ENCODE measurements around the gene TRMT61B.
A peak's percentile ranks its signal among the peaks of the same experiment; 100 is the strongest.

TRMT61B gene

DNA sequence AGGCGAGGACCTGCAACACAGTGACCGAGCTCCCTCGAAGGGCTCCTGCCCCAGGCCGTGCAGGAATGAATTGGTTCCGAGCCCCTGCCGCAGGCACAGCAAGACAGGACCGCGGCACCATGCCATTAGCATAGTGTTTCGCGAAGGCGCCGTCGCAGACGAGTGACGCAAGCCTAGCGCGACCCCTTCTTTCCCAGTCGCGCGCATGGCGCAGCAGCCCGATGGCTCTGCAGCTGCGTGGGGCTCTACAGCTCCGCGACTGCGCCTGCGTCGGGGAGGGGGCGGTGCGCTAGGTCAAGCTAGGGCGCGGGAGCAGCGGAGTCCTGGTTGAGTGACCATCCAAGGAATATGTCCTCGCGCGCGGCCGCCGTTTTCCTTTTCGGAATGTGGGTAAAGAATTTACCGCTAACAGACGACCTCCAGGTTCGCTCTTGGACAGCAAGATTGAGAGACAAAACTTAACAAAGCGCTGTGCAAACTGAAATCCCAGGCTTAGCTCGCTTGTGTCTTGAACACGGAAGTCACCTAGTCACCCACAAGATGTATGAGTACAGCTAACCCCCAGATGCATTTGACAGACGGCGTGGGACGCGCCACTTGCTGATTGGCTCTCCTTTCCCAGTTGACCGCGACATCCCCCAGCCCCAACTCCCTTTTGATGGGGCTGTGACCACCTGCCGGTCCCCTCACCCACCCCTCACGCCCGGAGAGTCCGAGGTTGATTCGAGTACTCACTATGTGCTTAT is at the start of gene TRMT61B:
TRMT61B (minus strand) TSS at position 164 of the 746 bp plus-strand sequence; CDS start at position 132, 32 bp downstream.
- peak; percentile 91 to 96 for DNase-seq

DNA sequence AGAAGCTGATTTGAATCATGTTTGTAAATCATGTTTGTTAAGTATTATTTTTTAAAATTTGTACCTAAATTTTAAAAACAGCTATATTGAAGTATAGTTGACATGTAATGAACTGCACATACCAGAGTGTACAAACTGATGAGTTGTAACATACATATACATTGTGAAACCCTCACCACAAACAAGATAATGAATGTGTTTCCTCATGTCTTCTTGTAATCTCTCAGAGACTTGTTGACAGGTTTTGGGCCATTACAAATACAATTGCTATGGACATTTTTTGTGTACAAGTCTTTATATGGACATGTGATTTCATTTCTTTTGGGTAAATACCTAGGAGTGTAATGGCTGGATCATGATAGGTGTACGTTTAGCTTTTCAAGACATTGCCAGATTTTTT is 45.8 kb upstream of the TRMT61B start:
- no peak for DNase-seq

- DNase-seq, result no peak
Observed at GRCh38 chr2:28909655-28910353, 39.7 kb upstream of the TRMT61B start.

GRCh38 chr2:28908172-28908571 is 38.1 kb upstream of the TRMT61B start:
- no peak for DNase-seq

GRCh38 chr2:28906821-28907220 is 36.7 kb upstream of the TRMT61B start:
- DNase-seq, result no peak

- no peak for DNase-seq
Observed at GRCh38 chr2:28906376-28906775, 36.3 kb upstream of the TRMT61B start.

DNA sequence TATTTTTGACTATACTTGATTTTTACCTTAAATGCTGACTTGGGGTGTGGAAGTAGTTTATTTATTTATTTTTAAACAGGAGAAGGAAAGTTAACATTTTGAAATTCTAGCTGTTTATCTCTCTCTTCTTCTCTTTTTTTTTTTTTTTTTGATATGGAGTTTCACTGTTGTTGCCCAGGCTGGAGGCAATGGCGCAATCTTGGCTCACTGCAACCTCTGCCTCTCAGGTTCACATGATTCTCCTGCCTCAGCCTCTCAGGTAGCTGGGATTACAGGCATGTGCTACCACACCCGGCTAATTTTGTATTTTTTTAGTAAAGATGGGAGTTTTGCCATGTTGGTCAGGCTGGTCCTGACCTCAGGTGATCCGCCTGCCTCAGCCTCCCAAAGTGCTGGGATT is 35.4 kb upstream of the TRMT61B start:
- no peak for DNase-seq

DNA sequence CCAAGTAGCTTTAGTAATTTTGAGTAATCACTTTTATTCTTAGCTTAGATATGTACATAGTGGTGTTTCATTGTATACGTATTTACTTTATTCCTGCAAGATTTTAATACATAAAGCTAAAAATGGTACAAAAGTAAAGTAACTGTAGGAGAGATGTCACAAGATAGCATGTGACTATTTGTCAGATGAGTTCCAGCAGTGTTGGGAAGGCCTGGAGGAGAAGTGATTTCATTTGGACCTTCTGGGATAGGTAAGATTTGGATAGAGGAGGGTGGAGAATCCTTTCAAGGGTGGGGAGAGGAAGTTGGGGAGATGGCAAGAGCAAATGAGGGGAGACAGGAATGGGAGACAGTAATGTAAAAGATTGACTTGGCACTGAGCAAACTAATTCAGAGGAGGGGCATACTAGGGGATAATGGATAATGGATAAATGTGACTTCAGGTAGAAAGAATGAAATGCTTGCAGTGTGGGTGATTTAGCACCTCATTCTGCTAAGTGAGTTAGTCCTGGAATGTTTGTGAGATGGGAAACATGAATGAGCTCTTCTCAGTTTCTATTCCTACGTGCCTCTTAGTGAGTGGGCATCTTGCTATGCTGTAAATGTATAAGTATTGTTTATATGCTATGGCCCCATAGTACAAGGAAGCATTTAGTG is 34.8 kb upstream of the TRMT61B start:
- no peak for DNase-seq

DNA sequence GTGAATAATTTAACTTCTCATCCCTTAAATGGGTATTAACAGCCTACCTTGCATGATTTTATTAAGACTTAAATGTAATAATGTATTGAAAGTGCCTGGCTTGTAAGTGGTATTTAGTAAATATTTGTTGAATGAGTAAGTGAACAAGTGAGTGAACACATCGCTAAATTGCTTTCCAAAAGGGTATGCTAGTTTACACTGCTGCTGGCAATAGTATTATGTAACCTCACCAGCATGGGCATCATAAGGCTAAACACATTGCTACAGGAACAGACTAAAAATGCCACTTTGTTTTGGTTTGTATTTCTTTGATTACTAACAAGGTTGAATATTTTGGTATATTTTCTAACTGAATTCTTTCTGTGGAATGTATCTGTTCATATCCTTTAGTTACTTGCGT is 34.2 kb upstream of the TRMT61B start:
- no peak for DNase-seq

GRCh38 chr2:28902584-28902983 is 32.5 kb upstream of the TRMT61B start:
- DNase-seq, result no peak

GRCh38 chr2:28901841-28902240 is 31.7 kb upstream of the TRMT61B start:
- no peak for DNase-seq

DNA sequence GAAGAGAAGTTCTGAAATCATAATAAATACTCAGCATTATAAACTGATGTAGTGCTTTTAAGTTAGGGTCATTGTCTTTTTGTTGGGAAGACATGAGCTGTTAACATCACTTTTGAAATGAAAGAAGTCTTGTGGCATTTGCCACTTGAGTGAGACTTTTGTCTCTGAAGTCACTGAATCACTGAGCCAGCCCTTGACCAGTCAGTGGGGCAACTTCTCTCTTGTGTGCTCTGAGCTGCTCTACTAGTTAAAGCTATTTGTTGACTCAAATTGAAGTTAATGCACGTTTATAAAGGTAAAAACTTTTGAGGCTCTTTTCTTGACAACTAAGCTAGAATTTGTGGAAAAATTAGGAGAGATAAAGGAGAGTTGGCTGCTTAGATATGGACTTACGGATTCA is 31.1 kb upstream of the TRMT61B start:
- DNase-seq, result no peak

DNA sequence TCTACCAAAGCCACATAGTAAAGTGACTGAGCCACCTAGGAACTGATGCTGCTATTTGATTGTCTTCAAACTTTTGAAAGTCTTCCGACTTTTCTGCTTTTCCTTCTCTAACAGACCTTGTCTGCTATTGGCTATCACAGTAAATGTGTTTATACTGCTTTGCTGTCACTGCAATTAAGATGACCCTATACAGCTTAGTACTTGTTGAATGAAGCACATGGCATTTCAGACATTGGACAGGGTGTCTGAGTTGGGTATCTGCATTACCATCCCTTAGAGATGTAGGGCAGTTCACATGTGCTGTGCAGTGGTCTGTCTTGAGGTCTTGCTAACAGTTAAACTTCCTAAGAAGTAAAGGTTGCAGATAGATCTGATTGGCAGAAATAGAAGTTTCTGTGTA is 27.9 kb upstream of the TRMT61B start:
- DNase-seq, result no peak

DNA sequence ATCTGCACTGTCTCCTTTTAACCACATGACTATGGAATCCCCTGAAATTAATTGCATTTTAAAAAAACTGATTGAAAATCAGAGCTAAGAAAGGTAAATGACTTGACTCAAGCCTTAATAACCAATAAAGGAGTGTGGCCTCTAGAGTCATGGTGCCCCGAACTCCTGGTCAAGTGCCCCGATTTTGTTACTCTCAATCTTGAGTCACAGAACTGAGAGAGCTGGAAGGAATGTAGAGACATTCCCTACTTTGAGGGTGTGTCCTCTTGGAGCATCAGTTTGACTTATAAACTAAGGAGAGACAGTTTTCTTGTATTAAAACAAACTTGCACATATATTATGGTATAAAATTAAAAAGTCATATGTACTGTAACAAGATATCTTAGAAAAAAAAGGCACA is 26.8 kb upstream of the TRMT61B start:
- no peak for DNase-seq

GRCh38 chr2:28895189-28895893 is 25.2 kb upstream of the TRMT61B start:
- DNase-seq, result no peak

DNA sequence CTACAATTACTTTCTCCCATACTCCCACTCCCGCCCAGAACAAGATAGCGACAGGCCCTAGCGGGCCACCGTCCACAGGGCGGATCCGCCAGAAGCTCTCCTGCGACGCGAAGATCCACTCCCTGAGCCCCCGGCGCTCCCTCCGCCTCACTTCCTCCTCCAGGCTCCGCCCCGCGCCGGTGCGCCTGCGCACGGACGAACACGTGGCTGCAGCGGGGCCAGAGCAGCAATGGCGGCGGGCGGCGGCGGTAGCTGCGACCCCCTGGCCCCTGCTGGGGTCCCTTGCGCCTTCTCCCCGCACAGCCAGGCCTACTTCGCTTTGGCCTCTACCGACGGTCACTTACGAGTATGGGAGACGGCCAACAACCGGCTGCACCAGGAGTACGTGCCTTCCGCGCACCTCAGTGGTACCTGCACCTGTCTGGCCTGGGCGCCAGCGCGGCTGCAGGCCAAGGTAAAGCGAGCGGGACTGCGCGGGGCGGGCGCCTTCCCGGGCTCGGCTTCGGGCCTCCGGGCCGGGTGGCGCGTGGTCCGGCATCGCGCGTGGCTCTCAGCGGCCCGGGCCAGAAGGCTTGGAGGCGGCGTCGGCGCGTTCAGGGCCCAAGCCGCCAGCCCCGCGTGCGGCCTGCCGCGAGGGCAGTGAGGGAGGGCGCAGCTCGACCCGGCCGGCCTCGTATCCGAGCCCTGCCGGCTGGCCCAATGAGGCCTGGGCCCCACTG is 24.5 kb upstream of the TRMT61B start, which contains the start of gene WDR43:
WDR43 (plus strand) TSS at position 198 of the 719 bp plus-strand sequence; CDS start at position 230, 32 bp downstream.
- peak; percentile 95 to 96 for DNase-seq

DNA sequence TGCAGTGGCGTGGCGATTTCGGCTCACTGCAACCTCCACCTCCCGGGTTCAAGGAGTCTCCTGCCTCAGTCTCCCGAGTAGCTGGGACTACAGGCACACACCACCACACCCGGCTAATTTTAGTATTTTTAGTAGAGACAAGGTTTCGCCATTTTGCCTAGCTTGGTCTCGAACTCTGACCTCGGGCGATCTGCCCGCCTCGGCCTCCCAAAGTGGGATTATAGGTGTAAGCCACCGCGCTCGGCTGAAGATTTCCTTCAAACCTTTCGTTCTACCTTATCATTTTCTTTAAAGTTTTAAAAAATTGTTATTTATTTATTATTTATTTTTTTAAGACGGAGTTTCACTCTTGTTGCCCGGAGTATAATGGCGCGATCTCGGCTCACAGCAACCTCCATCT is 23.4 kb upstream of the TRMT61B start:
- no peak for DNase-seq

- DNase-seq, result no peak
Observed at GRCh38 chr2:28880193-28880592, 10.1 kb upstream of the TRMT61B start.

- no peak for DNase-seq
Observed at GRCh38 chr2:28871620-28872019, 1.5 kb upstream of the TRMT61B start.

GRCh38 chr2:28869494-28870145 is 489 bp downstream of the TRMT61B start:
- DNase-seq, result no peak

DNA sequence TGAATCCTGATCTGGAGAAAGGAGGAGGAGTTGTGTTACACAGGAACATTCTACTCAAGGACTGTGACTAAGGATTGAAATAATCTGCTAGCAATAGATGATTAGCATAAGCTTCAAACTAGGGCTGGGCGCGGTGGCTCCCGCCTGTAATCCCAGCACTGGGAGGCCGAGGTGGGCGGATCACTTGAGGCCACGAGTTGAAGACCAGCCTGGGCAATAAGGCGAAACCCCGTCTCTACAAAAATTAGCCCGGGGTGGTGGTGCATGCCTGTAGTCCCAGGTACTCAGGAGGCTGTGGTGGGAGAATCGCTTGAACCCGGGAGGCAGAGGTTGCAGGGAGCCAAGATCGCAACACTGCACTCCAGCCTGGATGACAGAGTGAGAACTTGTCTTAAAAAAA is 1.5 kb downstream of the TRMT61B start:
- DNase-seq, result no peak

DNA sequence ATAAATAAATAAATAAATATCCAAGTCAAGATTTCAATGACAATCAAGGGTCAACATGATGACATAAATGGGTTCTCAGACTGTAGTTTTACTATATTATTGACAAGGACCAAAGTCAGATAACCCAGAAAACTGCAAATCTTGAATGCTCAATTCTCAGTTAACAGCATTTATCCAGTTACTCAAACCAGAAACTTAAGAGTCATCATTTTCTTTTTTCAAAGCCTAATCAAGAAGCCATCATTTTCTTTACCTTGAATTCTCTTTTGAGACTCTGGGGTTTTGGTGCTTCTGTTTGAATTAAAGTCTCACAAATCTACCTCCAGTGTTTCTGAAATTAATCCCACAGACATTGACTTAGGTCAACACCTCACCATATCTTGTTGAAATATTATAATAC is 14.1 kb downstream of the TRMT61B start:
- no peak for DNase-seq

Measured in NCI-H1930 (cell line).